Hepatocyte (in vitro differentiated cells): ENCODE measurements around the gene FCAR. TPM values are rescaled to one million over a fixed set of nuclear protein-coding genes. Genes with fewer than 3 reads are reported as not detected.
"Not testable (repeated sequence)": the region's sequence is repeated elsewhere in the genome, so short reads cannot be mapped to it uniquely, and the experiment has no call there.

Experiments used
- DNase-seq: peaks from one replicate; pipeline ENCODE4 v3.0.0-alpha.2; 2016; ENCODE audit warnings: low spot score
- H2AFZ ChIP-seq: fragments of 200-600 bp; sonication (generic); 2 replicates; pipeline ENCODE4 v1.6.0; 2016; ENCODE audit warnings: antibody characterized with exemption, mild to moderate bottlenecking
- H3K27ac ChIP-seq: fragments of 200-600 bp; sonication (generic); 2 replicates; pipeline ENCODE4 v1.5.1; 2016; ENCODE audit warnings: mild to moderate bottlenecking
- H3K27me3 ChIP-seq: fragments of 200-600 bp; sonication (generic); 2 replicates; pipeline ENCODE4 v1.6.1; 2016
- H3K36me3 ChIP-seq: fragments of 200-600 bp; sonication (generic); replicated peaks from 2 replicates; pipeline ENCODE4 v1.5.1; 2016; ENCODE audit warnings: low read depth; ENCODE audit not compliant: insufficient read depth
- H3K4me1 ChIP-seq: fragments of 200-600 bp; sonication (generic); 2 replicates; pipeline ENCODE4 v1.5.1; 2016; ENCODE audit warnings: mild to moderate bottlenecking, moderate library complexity; ENCODE audit not compliant: insufficient read depth
- H3K4me2 ChIP-seq: fragments of 200-600 bp; sonication (generic); 2 replicates; pipeline ENCODE4 v1.6.0; 2016
- H3K4me3 ChIP-seq: fragments of 200-600 bp; sonication (generic); 2 replicates; pipeline ENCODE4 v1.5.1; 2016; ENCODE audit warnings: mild to moderate bottlenecking
- H3K79me2 ChIP-seq: fragments of 200-600 bp; sonication (generic); 2 replicates; pipeline ENCODE4 v1.6.0; 2017; ENCODE audit warnings: mild to moderate bottlenecking
- H3K9me2 ChIP-seq: fragments of 200-600 bp; sonication (generic); replicated peaks from 2 replicates; pipeline ENCODE4 v1.6.0; 2017; ENCODE audit warnings: mild to moderate bottlenecking; ENCODE audit not compliant: insufficient read depth
- H3K9me3 ChIP-seq: fragments of 200-600 bp; sonication (generic); 2 replicates; pipeline ENCODE4 v1.5.1; 2016; ENCODE audit warnings: low read depth, mild to moderate bottlenecking
- H4K20me1 ChIP-seq: fragments of 200-600 bp; sonication (generic); 2 replicates; pipeline ENCODE4 v1.6.0; 2016; ENCODE audit warnings: mild to moderate bottlenecking; ENCODE audit not compliant: insufficient read depth, poor library complexity, severe bottlenecking
- EZH2 ChIP-seq: fragments of 200-600 bp; sonication (generic); IDR thresholded peaks from 2 replicates; pipeline ENCODE4 v1.6.1; 2016; ENCODE audit warnings: antibody characterized with exemption, mild to moderate bottlenecking, borderline replicate concordance
- EZH2phosphoT487 ChIP-seq: fragments of 200-600 bp; sonication (generic); IDR thresholded peaks from one replicate; pipeline ENCODE4 v1.6.1; 2018; ENCODE audit warnings: antibody characterized with exemption, mild to moderate bottlenecking, low read depth, moderate library complexity; ENCODE audit not compliant: unreplicated experiment, severe bottlenecking
- WGBS: methylation state at CpG from one replicate; pipeline ENCODE4 v1.1.6; 2016; ENCODE audit warnings: low lambda C conversion rate; ENCODE audit errors: missing lambda C conversion rate; 5-methylcytosine and 5-hydroxymethylcytosine counted together
- polyA plus RNA-seq: library from polyadenylated mRNA; unstranded; fragments of >200 nt; fragmentation: Nextera tagmentation; extraction: Ambion mirVana; gene quantifications from 2 replicates; pipeline ENCODE4 v1.2.1, GENCODE V29; 2016
- total RNA-seq: library from RNA; depleted of rRNA; stranded (reverse); fragments of >200 nt; gene quantifications from 2 replicates; pipeline ENCODE4 v1.2.3, GENCODE V29; 2014
- TF ChIP-seq, protein P1 (sequence below): fragments of 200-600 bp; sonication (generic); IDR thresholded peaks from 2 replicates; pipeline ENCODE4 v1.5.1; 2016; ENCODE audit warnings: antibody characterized with exemption, mild to moderate bottlenecking; ENCODE audit not compliant: poor library complexity

FCAR gene
- total and polyA plus RNA-seq, 2 experiments from 2014 or later = not detected

DNA sequence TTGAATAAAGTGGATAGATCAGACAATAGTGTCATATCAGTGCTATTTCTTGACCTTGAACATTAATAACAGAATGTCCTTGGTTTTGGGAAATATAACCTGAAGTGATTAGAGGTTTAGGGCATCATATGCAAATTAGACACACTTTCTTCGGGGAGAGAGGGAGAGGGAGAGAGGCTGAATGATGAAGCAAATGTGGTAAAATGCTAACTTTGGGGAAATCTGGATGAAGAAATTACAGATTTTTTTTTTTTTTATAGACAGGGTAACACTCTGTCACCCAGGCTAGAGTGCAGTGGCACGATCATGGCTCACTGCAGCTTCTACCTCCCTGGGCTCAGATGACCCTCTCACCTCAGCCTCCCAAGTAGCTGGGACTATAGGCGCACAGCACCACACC, 28.0 kb downstream of the FCAR start:
- H3K27ac ChIP-seq = no peak overlapping the region
- DNase-seq = no peak

DNA sequence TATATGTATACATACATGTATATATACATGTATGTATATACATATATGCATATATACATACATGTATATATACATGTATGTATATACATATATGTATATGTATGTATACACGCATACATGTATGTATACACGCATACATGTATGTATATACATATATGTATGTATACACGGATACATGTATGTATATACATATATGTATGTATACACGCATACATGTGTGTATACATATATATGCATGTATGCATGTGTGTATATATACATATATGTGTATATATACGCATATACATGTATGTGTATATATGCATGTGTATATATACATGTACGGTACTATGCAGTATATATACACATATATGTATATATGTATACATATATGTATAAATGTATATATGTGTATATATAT, 29.3 kb downstream of the FCAR start:
- Histone ChIP-seq H3K9me3 (no peaks in the 10 kb centered on the region), H3K9me2 (no peaks in the 10 kb centered on the region), H3K27ac (no peak overlapping the region), H3K4me2 (no peak overlapping the region), H3K79me2 (no peaks in the 10 kb centered on the region), H3K4me3 (no peak overlapping the region), H4K20me1 (no peaks in the 10 kb centered on the region), H3K36me3 (no peaks in the 10 kb centered on the region), H3K27me3 (no peaks in the 10 kb centered on the region), H2AFZ (no peak overlapping the region), H3K4me1 (no peaks in the 10 kb centered on the region)
- DNase-seq = no peak
- TF ChIP-seq EZH2 (no peak), EZH2phosphoT487 (no peak)
- TF ChIP-seq, protein P1, sequence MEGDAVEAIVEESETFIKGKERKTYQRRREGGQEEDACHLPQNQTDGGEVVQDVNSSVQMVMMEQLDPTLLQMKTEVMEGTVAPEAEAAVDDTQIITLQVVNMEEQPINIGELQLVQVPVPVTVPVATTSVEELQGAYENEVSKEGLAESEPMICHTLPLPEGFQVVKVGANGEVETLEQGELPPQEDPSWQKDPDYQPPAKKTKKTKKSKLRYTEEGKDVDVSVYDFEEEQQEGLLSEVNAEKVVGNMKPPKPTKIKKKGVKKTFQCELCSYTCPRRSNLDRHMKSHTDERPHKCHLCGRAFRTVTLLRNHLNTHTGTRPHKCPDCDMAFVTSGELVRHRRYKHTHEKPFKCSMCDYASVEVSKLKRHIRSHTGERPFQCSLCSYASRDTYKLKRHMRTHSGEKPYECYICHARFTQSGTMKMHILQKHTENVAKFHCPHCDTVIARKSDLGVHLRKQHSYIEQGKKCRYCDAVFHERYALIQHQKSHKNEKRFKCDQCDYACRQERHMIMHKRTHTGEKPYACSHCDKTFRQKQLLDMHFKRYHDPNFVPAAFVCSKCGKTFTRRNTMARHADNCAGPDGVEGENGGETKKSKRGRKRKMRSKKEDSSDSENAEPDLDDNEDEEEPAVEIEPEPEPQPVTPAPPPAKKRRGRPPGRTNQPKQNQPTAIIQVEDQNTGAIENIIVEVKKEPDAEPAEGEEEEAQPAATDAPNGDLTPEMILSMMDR = no peak
- 87% methylated on average over 6 of the region's 6 CpGs for WGBS

More for the DNA sequence above, 28.0 kb downstream of the FCAR start:
- Histone ChIP-seq H3K36me3 (no peaks in the 10 kb centered on the region), H3K4me2 (no peak overlapping the region), H2AFZ (no peak overlapping the region), H3K4me3 (no peak overlapping the region), H3K27me3 (no peaks in the 10 kb centered on the region), H3K9me3 (no peaks in the 10 kb centered on the region), H3K79me2 (no peaks in the 10 kb centered on the region), H3K9me2 (no peaks in the 10 kb centered on the region), H4K20me1 (no peaks in the 10 kb centered on the region), H3K4me1 (no peaks in the 10 kb centered on the region)
- TF ChIP-seq, protein P1 = no peak
- TF ChIP-seq EZH2phosphoT487 = no peak
- 85% methylated on average over 3 of the region's 3 CpGs for WGBS

DNA sequence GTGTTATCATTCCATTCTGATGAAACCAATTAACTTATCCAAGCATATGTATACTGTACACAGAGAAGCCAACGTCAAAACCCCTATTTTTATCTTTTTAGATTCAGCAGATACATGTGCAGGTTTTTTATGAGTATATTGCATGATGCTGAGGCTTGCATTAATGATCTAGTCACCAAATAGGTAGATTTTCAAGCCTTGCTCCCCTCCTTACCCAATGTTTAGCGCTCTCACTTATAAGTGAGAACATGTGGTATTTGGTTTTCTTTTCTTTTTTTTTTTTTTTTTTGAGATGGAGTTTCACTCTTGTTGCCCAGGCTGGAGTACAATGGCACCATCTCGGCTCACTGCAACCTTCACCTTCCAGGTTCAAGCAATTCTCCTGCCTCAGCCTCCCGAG, 30.2 kb downstream of the FCAR start:
- WGBS = 82% methylated on average over 4 of the region's 4 CpGs
- not testable (repeated sequence) for H3K27ac ChIP-seq, H3K79me2 ChIP-seq, H3K36me3 ChIP-seq, H2AFZ ChIP-seq, H3K9me2 ChIP-seq, H3K4me2 ChIP-seq, H3K9me3 ChIP-seq, H3K4me3 ChIP-seq, H3K27me3 ChIP-seq, DNase-seq, H3K4me1 ChIP-seq, H4K20me1 ChIP-seq

DNA sequence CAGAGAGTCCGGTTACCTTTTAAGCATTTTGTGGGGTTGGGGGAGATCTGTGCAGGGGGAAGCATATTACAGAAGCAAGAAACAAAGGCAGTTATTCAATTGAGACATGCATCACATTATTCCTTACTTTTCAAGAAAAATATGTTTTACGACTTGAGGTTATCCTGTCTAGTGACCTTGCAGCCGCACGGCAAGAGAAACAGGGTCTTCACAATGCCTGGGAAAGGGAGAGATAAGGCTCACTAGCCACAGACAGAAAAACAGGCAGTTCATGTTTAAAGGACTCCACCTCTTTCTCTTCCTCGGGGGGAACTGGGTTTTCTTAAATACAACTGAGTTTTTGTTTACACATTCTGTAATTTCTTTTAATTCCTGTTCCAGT, 31.4 kb downstream of the FCAR start:
- H3K79me2 ChIP-seq = no peaks in the 10 kb centered on the region
- TF ChIP-seq EZH2phosphoT487 = no peak
- TF ChIP-seq, protein P1 = no peak
- H3K9me2 ChIP-seq = no peaks in the 10 kb centered on the region
- H3K4me1 ChIP-seq = no peaks in the 10 kb centered on the region
- no peaks in the 10 kb centered on the region for H4K20me1 ChIP-seq
- no peak overlapping the region for H3K4me2 ChIP-seq
- H3K4me3 ChIP-seq = no peak overlapping the region
- H3K36me3 ChIP-seq = no peaks in the 10 kb centered on the region
- H3K27me3 ChIP-seq = no peaks in the 10 kb centered on the region
- no peak for DNase-seq
- H2AFZ ChIP-seq = no peak overlapping the region
- H3K27ac ChIP-seq = no peak overlapping the region
- WGBS = 30% methylated on average over 5 of the region's 5 CpGs
- no peaks in the 10 kb centered on the region for H3K9me3 ChIP-seq
